Upper lobe of left lung (tissue), 6 donors: ENCODE measurements around the gene SYNPO2. TPM values are rescaled to one million over a fixed set of nuclear protein-coding genes. Genes with fewer than 3 reads are reported as not detected.
"Not testable (repeated sequence)": the region's sequence is repeated elsewhere in the genome, so short reads cannot be mapped to it uniquely, and the experiment has no call there.

Experiments used
- ATAC-seq, 2 donors: fragments of 200-7000 bp; cut with Tn5 transposase; one replicate each; pipeline ENCODE4 v1.9.1; 2022; ENCODE audit warnings: mild to moderate bottlenecking in 2 of 2, moderate library complexity in 2 of 2; ENCODE audit not compliant: low FRiP score in 2 of 2
- DNase-seq, 2 donors: peaks; one replicate each; pipeline ENCODE4 v3.0.0-alpha.2; 2019 to 2020
- H3K27ac ChIP-seq, 4 donors: fragments of 200-600 bp; sonication (generic); one replicate each; pipeline ENCODE4 v1.5.1; 2016 to 2019
- H3K27me3 ChIP-seq, 4 donors: fragments of 200-600 bp; sonication (generic); one replicate each; pipeline ENCODE4 v1.5.1; 2017 to 2019
- H3K36me3 ChIP-seq, 4 donors: fragments of 200-600 bp; sonication (generic); one replicate each; pipeline ENCODE4 v1.5.1; 2016 to 2019
- H3K4me1 ChIP-seq, 4 donors: fragments of 200-600 bp; sonication (generic); one replicate each; pipeline ENCODE4 v1.5.1; 2018 to 2019
- H3K4me3 ChIP-seq, 4 donors: fragments of 200-600 bp; sonication (generic); one replicate each; pipeline ENCODE4 v1.5.1; 2017 to 2019; ENCODE audit warnings: mild to moderate bottlenecking in 2 of 4, moderate library complexity in 1 of 4
- H3K9me3 ChIP-seq, 4 donors: fragments of 200-600 bp; sonication (generic); one replicate each; pipeline ENCODE4 v1.5.1; 2018 to 2019
- EP300 ChIP-seq, 4 donors: sonication (generic); formaldehyde crosslinking; IDR thresholded peaks; one replicate each; pipeline ENCODE4 v1.5.1; 2017; ENCODE audit warnings: antibody characterized with exemption in 4 of 4, control low read depth in 2 of 4
- POLR2A ChIP-seq, 4 donors: fragments of 450-650 bp; IDR thresholded peaks; one replicate each; pipeline ENCODE4 v1.5.1; 2016 to 2017; ENCODE audit warnings: antibody characterized with exemption in 4 of 4, mild to moderate bottlenecking in 2 of 4
- POLR2AphosphoS5 ChIP-seq, 2 donors: sonication (generic); formaldehyde crosslinking; IDR thresholded peaks; one replicate each; pipeline ENCODE4 v1.5.1; 2017; ENCODE audit warnings: antibody characterized with exemption in 2 of 2
- WGBS, 2 donors: methylation state at CpG; one replicate each; pipeline ENCODE4 v1.1.5; 2017 to 2018; 5-methylcytosine and 5-hydroxymethylcytosine counted together
- total RNA-seq, 6 donors: library from RNA; depleted of rRNA in 4 of 6; stranded (reverse); fragments of >200 nt in 4 of 6; gene quantifications; one replicate each; pipeline versions ENCODE4 v1.1.0 to v1.2.1, GENCODE V29; 2016 to 2021
- TF ChIP-seq, protein P1 (sequence below), 6 experiments: fragments of 450-650 bp in 4 of 6; fragments of 200-600 bp in 2 of 6; sonication (generic) in 2 of 6; IDR thresholded peaks; one replicate each; pipeline ENCODE4 v1.5.1; 2016 to 2019; ENCODE audit warnings: antibody characterized with exemption in 6 of 6
- donor health status: DM: no; HTN: no; CAD: no; lungs with moderate emphysema.
- donor health status: DM: no; HTN: yes; CAD: no; lungs with severe emphysema.

SYNPO2 gene
- total RNA-seq, 6 donors from 2014 or later, result 7.9 to 56.3 (median 17.0) TPM

DNA sequence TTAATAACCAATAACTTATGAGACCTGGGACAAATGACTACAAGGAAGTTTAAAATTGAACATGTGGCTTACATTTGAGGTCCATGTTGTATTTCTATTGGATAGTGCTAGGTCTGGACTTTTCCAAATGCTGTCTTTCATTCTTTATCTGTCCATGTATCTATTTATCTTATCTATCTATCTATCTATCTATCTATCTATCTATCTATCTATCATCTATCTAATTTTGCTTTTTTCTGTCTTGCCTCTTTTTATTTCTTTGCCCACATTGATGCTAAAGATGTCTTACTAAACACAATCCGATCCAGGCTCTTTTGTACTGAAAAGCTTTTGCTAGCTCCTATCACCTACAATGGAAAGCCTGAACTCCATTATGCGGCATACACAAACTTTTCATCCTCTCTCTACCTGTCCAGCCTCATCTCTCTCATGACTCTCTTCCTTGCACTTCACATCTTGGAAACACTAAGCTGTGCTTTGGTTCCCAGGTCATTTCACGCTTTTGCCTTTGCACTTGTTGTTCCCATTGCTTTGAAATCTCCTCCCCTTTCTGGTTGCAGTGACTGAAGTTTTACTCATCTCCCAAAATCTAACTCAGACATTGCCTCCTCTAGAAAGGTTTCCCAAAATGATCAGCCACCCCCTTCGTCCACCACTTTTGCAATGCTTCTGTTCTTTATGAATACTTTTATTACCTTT, 107.2 kb downstream of the SYNPO2 start:
- no peak for TF ChIP-seq POLR2AphosphoS5 (IDR thresholded peaks at IDR 0.05)
- DNase-seq (no peak), ATAC-seq (no peak)
- Histone ChIP-seq H3K36me3 (no peaks in the 10 kb centered on the region), H3K4me1 (peaks cover 0 to 9% (median 0%) of the 10 kb centered on the region in 4 donors), H3K4me3 (no peak overlapping the region), H3K27me3 (no peaks in the 10 kb centered on the region), H3K27ac (no peak overlapping the region), H3K9me3 (no peaks in the 10 kb centered on the region)
- 92 to 96% methylated on average over 4 of the region's 4 CpGs for WGBS, 2 donors

DNA sequence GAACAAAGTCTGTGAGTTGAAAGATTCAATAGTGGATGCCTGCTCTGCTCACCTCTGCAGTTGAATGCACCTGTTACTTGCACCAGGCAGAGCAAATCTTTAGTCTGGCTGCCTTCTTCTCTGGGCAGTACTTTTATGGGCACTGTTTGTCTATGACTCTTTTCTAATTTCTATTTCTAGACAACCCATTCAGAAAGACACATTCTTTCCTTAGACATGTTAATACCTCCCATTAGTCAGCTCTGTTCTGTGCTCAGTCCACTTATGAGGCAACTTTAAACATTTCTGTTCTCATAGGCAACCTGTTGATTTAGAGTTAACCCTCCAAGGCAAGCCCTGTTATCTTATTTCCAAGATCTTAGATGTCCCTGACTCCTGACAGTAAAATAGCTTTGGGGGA, 108.9 kb downstream of the SYNPO2 start:
- Histone ChIP-seq H3K27ac (no peak overlapping the region), H3K27me3 (no peaks in the 10 kb centered on the region), H3K36me3 (no peaks in the 10 kb centered on the region), H3K9me3 (no peaks in the 10 kb centered on the region), H3K4me3 (no peak overlapping the region), H3K4me1 (peaks cover 0 to 9% (median 0%) of the 10 kb centered on the region in 4 donors)
- DNase-seq (no peak), ATAC-seq (no peak)
- TF ChIP-seq POLR2AphosphoS5 (IDR thresholded peaks at IDR 0.05) (no peak), POLR2A (IDR thresholded peaks at IDR 0.05) (no peak), EP300 (IDR thresholded peaks at IDR 0.05) (no peak)
- TF ChIP-seq, protein P1, sequence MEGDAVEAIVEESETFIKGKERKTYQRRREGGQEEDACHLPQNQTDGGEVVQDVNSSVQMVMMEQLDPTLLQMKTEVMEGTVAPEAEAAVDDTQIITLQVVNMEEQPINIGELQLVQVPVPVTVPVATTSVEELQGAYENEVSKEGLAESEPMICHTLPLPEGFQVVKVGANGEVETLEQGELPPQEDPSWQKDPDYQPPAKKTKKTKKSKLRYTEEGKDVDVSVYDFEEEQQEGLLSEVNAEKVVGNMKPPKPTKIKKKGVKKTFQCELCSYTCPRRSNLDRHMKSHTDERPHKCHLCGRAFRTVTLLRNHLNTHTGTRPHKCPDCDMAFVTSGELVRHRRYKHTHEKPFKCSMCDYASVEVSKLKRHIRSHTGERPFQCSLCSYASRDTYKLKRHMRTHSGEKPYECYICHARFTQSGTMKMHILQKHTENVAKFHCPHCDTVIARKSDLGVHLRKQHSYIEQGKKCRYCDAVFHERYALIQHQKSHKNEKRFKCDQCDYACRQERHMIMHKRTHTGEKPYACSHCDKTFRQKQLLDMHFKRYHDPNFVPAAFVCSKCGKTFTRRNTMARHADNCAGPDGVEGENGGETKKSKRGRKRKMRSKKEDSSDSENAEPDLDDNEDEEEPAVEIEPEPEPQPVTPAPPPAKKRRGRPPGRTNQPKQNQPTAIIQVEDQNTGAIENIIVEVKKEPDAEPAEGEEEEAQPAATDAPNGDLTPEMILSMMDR (IDR thresholded peaks at IDR 0.05), result no peak

DNA sequence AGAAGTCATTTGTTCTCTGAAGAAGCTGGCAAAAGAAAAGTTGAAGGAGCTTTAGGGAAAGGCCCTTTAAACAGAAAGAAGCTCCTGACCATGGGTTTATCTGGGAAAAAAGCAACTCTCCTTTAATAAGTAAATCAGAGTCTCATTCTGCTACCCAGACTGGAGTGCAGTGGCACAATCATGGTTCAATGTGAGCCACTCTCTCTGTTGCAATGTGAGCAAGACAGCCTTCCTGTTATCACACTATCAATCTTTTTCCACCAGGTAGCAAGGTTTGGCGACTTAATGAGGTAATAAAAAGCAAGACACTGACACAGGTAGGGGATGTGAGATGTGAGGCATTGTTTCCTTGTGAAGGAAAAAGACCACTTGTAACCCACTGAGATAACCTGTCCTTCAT, 111.3 kb downstream of the SYNPO2 start:
- no peaks in the 10 kb centered on the region for H3K4me1 ChIP-seq
- no peak overlapping the region for H3K27ac ChIP-seq
- TF ChIP-seq POLR2A (IDR thresholded peaks at IDR 0.05) (no peak), POLR2AphosphoS5 (IDR thresholded peaks at IDR 0.05) (no peak), EP300 (IDR thresholded peaks at IDR 0.05) (no peak)
- TF ChIP-seq, protein P1 (IDR thresholded peaks at IDR 0.05), result no peak
- DNase-seq (no peak), ATAC-seq (no peak)
- H3K27me3 ChIP-seq, result no peaks in the 10 kb centered on the region
- H3K9me3 ChIP-seq, result no peaks in the 10 kb centered on the region
- H3K4me3 ChIP-seq, result no peak overlapping the region
- WGBS, 2 donors, result 69 to 71% methylated on average over 1 of the region's 1 CpG
- H3K36me3 ChIP-seq, result no peaks in the 10 kb centered on the region

DNA sequence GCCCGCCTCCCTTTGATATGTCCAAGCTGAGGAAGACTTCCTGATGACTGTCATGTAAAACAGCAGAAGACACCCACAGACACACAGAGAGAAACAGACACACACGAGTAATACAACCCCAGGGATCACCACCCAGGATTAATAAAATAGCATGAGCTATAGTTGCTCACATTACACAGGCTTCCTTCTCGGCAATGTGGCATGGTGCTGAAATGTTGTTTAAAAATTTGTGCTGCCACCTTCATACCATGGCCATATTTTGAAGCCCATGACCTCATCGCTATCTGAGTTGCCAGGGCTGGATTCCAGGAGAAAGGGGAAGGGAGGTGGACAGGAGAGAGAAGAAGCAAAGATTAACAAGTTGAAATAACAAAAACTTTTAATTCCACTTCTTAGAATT, 111.7 kb downstream of the SYNPO2 start:
- Histone ChIP-seq H3K27ac (no peak overlapping the region), H3K9me3 (no peaks in the 10 kb centered on the region), H3K27me3 (no peaks in the 10 kb centered on the region), H3K4me3 (no peak overlapping the region), H3K36me3 (no peaks in the 10 kb centered on the region), H3K4me1 (no peaks in the 10 kb centered on the region)
- DNase-seq, result no peak
- TF ChIP-seq, protein P1 (IDR thresholded peaks at IDR 0.05), result no peak
- TF ChIP-seq POLR2AphosphoS5 (IDR thresholded peaks at IDR 0.05), result no peak
- no peak for TF ChIP-seq EP300 (IDR thresholded peaks at IDR 0.05)
- TF ChIP-seq POLR2A (IDR thresholded peaks at IDR 0.05), result no peak
- ATAC-seq, result no peak
- WGBS, 2 donors, result 79 to 81% methylated on average over 4 of the region's 4 CpGs

DNA sequence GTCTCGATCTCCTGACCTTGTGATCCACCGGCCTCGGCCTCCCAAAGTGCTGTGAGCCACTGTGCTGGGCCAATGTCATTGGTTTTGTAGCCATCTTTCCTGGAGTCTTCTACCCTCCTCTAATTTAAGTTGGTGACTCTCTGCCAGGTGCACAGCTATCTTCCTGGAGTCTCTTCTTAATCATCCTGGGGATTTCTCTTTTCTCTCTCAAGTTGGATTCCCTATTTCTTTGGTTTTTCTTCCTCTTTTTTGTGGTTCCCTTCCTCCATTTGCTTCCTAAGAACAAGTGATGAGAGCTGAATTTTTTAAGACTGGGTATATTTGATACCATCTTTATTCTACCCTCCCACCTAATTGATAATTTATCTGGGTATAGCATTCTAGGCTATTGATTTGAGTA, 113.8 kb downstream of the SYNPO2 start:
- Histone ChIP-seq H3K9me3 (no peaks in the 10 kb centered on the region), H3K27ac (no peak overlapping the region), H3K27me3 (no peaks in the 10 kb centered on the region), H3K36me3 (no peaks in the 10 kb centered on the region), H3K4me1 (no peaks in the 10 kb centered on the region), H3K4me3 (no peak overlapping the region)
- DNase-seq (no peak), ATAC-seq (no peak)
- WGBS, 2 donors, result 59 to 78% methylated on average over 3 of the region's 3 CpGs
- TF ChIP-seq POLR2A (IDR thresholded peaks at IDR 0.05) (no peak), EP300 (IDR thresholded peaks at IDR 0.05) (no peak), POLR2AphosphoS5 (IDR thresholded peaks at IDR 0.05) (no peak)
- TF ChIP-seq, protein P1 (IDR thresholded peaks at IDR 0.05), result no peak

DNA sequence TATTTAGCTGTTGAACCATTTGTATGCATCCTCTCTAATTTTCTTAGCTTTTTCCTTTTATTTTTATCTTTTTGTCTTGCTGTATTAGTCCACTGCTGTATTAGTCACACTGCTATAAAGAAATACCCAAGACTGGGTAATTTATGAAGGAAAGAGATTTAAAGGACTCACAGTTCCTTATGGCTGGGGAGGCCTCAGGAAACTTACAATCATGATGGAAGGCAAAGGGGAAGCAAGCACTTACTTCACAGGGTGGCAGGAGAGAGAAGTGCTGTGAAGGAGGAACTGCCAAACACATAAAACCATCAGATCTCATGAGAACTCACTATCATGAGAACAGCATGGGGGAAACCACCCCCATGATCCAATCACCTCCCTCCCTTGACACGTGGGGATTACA, 114.3 kb downstream of the SYNPO2 start:
- 29 to 36% methylated on average over 1 of the region's 1 CpG for WGBS, 2 donors
- H3K4me3 ChIP-seq, H3K36me3 ChIP-seq, ATAC-seq, H3K4me1 ChIP-seq, H3K27ac ChIP-seq, DNase-seq, H3K27me3 ChIP-seq, H3K9me3 ChIP-seq: not testable (repeated sequence)
